GM21447 (cell line): ENCODE measurements around the gene MAP3K13.

Source experiments
- ATAC-seq: cut with Tn5 transposase; IDR thresholded peaks from one replicate; pipeline ENCODE4 v1.9.1; 2021; ENCODE audit not compliant: unreplicated experiment

MAP3K13 gene, protein sequence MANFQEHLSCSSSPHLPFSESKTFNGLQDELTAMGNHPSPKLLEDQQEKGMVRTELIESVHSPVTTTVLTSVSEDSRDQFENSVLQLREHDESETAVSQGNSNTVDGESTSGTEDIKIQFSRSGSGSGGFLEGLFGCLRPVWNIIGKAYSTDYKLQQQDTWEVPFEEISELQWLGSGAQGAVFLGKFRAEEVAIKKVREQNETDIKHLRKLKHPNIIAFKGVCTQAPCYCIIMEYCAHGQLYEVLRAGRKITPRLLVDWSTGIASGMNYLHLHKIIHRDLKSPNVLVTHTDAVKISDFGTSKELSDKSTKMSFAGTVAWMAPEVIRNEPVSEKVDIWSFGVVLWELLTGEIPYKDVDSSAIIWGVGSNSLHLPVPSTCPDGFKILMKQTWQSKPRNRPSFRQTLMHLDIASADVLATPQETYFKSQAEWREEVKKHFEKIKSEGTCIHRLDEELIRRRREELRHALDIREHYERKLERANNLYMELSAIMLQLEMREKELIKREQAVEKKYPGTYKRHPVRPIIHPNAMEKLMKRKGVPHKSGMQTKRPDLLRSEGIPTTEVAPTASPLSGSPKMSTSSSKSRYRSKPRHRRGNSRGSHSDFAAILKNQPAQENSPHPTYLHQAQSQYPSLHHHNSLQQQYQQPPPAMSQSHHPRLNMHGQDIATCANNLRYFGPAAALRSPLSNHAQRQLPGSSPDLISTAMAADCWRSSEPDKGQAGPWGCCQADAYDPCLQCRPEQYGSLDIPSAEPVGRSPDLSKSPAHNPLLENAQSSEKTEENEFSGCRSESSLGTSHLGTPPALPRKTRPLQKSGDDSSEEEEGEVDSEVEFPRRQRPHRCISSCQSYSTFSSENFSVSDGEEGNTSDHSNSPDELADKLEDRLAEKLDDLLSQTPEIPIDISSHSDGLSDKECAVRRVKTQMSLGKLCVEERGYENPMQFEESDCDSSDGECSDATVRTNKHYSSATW

DNA sequence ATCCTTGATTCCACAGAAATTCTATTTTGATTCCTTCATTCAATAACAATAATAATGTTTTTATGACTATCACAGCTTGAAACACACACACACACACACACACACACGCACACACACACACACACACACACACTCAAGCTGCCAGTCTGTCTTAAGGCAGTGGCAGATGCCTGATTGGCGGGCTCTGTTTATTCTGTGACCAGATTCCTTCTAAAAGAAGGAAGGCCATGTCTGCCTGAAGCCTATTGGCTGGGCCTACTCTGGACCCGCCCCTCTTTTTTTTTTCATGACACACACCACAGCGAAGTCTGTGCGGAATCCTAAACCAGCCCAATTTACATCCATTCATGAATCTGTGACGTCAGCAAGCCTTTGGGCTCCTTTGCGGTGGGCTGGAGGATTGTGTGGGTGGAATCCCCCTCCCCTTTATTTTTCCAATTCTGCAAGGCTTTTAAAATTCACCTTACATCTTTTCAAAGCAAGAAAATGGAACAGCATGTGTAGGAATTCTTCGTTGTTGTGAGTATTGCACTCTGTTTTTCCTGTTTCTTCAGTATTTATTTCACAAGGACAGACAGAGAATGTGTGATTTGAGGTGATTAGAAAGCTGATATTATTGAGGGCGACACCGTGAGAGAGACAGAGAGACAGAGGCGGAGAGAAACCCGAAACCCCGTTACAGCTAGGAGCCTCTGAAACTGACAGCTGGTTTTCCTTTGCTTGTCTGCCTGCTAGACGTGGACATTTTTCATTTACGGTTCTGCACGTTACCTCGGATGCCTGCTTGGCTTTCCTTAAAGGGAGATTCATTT, at the start of gene MAP3K13:
TSS of gene MAP3K13 (plus strand) at position 287 of the 812 bp plus-strand sequence. CDS start 65,446 bp downstream, outside the sequence.
- ATAC-seq = peak; percentile 98

DNA sequence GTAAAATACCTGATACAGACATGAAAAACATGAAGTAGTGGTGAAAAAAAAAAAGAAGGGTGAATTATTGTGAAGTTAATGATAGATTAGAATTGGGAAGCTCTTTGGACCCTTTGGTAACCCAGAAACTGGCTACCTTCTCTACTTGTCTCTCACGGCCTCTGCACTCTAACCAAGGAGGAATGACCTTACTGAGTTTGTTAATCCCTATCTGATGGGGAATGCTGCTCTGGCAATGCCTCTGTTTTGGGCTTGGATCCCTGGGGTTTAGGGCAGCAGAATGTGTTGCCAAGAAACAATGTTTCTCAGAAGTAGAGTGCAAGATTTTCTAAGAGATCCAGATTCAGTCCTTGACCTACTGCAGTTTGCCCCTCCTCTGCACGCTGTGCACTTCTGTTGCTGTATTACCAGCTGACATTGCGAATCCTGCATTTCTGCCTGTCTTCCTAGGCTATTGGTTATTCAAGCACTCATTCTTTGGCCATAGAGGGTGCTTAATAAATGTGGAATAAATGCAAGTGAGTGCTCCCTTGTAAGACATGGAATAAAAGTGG, 49.2 kb upstream of the MAP3K13 start:
- no peak for ATAC-seq

DNA sequence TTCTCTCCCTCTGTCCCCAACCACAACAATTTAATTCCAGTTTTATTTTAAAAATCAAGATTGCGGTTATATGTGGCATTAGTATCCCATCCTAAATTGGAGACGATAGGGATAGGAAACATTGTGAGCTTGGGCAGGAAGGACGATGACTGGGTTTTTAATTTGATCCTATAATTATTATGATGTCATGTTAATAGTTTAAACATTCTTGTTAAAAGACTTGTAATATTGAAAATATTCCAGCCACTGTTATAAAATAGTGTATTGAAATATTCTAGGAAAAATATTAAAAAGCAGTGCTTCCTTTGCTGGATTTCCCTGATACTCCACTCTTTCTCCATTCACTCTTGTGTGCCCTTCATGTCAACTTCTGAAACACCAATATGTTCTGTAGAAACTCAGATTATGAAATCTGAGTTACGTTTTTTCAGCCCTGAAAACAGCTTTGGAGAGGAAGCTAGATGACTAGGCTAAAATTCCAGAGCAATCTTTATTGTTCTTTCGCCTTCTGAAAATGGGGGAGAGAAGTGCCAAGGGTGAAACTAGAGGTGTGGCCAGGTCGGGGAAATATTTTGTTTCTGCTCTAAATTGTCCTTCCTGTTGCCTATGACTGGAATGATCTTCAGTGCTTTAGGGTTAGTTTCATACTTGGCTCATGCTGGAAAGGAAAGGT, 46.1 kb upstream of the MAP3K13 start:
- ATAC-seq = no peak

DNA sequence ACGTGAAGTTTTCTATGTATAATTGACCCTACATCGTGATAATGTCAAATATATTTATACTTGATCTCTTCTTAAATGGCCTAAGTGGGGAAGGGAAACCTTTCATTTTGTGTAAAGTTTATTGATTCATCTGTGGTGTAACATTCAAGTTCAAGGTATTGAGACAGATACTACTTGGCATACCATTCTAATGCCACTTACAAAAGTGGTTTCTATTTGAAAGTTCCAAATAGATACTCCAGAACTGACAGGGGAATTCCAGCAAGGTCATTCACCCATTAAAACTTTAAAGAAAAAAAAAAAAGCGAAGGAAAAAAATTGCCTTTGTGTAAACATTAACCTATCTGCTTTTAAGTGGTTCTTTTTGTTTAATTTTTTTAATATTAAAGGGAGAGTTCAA, 45.3 kb upstream of the MAP3K13 start:
- no peak for ATAC-seq

DNA sequence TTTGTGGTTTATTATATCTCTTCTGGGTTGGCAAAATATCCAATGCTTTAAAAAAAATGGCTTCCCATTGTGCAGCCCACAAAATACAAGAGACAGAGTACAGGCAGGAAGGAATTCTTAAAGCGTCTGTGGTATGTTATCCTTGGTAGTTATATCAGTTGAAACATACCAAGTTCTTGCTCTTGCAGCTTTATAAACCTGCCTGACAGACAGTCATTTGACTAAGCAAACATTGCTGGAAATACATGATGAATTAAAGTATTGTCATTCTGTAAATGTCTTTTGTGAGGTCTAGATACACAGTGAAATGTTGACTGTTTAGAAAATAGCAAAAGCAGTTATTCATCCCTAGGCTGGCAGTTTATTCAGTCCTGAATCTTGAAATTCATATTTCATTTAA, 44.8 kb upstream of the MAP3K13 start:
- ATAC-seq = no peak

DNA sequence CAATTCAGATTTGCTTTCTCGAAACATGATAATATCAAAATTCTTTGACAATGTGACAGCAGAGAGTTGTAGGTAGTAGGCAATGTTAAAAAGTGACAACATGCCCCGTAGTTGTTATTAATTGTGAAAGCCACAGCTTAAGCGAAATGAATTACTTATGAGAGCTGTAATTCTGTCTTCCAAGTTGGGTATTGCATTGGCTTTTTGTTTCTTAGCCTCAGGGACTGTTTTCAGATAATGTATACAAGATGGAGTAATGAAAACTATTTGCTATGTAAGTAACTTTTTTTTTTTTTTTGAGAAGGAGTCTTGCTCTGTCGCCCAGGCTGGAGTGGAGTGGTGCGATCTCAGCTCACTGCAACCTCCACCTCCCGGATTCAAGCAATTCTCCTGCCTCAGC, 43.1 kb upstream of the MAP3K13 start:
- ATAC-seq = no peak

DNA sequence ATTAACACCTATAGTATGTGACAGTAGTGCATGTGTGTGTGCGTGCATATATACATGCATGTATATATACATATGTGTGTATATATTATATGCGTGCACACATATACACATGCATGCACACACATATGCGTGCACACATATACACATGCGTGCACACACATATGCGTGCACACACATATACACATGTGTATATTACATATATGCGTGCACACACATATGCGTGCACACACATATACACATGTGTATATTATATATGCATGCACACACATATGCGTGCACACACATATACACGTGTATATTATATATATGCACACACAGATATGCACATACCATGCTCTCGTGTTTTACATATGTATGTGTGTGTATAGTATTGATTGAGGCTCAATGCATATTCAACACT, 42.0 kb upstream of the MAP3K13 start:
- no peak for ATAC-seq

DNA sequence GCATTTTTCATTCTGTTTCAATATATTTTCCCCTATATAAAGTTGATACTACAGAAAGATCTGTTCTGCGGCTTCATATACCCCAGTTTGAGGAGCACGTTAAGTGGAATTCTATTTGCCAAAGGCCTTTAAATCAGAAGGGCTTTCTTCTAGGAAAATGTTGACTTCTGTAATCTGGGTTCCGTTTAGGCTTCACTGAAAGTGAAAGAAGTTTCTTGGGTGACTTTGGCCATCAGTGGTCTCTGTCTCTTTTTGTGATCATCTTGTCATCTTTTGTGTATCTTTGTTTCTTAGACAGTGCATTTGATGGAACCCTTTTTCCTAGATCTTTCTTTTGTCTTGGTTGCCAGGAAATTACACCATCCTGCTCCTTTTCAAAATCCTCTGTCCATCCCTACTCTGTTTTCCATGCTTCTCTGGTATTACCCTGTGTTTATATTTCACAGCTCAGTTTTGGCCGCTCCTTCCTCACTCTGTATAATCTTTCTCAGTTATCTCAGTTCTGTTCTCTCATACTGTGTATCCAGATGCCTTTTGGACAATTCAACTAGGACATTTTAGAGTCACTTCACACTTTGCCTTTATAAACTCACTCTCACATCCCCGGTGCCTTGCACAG, 40.7 kb upstream of the MAP3K13 start:
- no peak for ATAC-seq

DNA sequence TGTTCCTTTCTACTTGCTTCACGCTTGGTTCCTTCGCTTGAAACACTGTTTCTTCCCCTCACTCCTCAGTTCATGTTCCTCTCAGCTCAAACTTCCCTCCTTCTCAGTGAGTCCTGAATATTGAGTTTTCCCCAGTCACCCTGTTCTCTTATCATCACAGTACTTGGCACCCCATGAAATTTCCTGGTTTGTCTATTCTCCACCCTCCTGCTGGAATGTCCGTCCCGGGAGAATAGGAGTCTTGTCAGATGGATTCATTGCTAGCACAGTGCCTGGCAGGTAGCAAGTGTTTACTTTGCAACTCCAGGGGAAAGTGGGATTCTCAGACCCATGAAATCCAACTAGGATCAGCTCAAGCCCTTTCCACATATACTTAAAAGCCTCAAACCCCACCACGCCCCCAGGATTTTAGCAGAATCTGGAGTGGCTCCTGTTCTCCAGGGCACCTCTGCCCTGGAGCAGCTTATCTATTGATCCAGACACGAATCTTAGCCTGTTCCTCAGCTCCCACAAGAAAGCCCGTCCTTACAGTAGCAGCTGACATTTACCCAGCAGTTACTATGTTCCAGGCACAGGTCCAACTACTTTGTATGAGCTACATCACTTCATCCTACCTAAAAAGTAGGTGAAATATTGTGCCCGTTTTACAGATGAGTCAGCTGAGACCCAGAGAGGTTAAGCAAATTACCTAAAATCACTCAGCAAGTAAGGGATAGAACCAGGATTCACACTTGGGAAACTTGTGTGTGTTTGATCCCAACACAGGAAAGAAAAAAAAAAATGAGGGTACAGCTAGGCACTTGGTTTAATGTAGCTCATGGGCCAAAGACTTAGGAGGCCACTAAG, 36.8 kb upstream of the MAP3K13 start:
- ATAC-seq = no peak

DNA sequence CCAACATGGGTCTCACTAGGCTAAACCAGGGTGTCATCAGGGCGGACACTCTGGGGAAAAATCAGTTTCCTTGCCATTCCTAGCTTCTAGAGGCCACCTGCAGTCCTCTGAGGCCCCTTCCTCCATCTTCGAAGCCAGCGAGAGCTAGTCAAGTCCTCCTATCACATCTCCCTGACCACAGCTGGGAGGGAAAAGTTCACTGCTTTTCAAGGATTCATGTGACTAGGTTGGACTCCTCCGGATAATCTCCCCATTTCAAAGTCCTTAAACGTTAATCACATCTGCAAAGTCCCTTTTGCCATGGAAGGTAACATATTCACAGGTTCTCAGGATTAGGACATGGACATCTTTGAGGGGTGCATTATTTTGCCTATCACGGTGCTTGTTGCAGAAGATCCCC, 35.9 kb upstream of the MAP3K13 start:
- ATAC-seq = no peak

DNA sequence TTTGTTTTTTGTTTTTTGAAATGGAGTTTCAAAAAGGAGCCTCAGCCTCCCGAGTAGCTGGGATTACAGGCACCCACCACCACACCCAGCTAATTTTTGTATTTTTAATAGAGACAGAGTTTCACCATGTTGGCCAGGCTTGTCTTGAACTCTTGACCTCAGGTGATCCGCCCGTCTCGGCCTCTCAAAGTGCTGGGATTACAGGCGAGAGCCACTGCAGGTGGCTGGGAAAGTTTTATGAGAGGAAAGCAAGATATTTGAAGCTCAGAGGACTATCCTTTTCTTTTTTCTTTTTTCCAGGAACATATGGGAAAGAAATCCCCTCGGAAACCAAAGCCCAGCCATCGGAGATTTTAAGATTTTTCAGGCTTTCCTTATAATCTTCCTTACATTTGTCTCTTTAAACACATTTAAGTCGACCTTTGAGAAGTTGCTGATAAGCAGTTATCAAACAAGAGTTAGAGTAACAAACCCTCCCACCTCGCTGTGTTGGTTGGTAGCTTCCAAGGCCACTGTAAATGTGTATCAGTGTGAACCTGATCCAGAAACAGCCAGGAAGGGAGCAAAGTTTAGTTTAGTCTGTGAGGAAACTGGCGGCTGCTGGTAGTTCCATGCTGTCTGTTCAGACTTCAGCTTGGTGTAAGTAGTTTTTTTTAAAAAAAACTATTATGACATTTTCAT, 34.5 kb upstream of the MAP3K13 start:
- ATAC-seq = no peak

DNA sequence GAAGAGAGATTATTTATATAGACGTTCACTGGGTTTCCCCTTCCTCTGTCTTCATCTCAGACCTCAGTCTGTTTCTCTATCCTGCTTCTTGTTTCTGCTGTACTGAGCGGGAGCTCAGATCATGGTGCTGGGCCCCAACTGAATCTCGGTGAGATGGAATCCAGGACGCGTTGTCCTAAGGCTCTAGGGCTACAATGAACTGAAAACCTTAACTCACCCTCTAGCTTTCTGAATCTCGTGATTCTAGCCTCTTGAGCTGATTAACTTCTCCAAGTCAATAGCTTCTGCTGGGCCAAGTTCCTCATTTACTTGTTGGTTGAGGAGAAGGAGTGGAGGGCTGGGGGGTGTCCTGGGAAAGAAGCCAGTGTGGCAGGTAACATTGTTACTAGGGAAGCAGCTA, 32.7 kb upstream of the MAP3K13 start:
- no peak for ATAC-seq

DNA sequence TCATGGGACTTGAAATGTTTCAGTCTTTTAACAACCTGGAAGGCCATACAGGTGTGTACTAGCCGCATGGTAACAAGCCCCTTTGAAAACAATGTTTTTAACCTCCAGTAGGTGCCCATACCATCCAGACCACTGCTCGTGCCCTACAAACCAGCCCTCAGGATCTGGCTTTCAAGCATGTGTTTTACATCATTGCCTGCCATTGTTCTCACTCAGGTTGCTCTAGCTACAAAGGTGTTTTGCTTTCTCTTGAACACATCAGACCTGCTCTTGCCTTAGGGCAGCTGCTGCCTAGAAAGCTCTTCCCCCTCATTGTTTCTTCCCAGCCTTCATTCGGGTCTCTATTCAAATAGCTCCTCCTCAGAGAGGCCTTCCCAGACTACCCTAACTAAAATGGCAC, 32.3 kb upstream of the MAP3K13 start:
- ATAC-seq = no peak

DNA sequence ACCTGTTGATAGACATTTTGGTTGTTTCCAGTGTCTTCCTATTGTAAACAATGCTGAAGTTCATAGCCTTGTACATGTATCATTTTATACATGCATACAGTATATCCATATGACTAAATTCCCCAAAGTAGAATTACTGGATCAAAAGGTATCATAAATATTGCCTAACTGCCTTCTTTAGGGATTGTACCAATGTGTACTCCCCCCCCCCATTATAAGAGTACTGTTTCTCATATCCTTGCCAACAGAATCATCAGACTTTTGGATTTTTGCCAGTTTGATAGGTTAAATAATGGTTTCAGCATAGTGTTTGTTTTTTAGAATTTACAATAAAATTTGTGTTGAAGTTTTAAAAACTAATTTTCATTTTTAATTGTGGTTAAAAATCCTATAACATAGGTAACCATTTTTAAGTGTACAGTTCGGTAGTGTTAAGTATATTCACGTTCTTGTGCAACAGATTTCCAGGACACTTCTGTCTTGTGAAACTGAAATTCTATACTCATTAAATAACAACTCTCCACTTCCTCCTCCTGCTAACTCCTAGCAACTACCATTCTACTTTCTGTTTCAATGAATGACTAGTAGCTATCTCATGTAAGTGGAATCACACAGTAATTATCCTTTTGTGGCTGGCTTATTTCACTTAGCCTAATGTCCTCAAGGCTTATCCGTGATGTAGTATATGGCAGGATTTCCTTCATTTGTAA, 30.8 kb upstream of the MAP3K13 start:
- ATAC-seq = peak; percentile 100

DNA sequence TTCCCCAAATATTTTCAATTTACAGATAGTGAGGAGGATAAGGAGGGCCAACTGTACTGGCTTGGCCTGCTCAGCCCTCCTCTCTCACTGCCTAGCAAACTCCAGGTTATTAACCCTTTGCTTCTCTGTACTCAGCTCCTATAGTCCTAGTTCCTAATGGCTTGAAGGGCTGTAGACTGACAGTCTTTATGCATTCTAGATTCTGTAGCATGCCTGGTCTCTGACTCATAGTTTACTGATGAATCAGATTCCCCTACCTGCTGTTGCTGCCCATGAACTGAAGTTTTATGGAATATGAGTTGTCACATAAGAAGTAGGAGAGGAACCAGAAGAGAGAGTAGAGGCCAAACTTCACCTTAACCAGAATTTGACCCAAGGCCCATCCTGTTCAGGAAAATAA, 27.1 kb upstream of the MAP3K13 start:
- no peak for ATAC-seq

DNA sequence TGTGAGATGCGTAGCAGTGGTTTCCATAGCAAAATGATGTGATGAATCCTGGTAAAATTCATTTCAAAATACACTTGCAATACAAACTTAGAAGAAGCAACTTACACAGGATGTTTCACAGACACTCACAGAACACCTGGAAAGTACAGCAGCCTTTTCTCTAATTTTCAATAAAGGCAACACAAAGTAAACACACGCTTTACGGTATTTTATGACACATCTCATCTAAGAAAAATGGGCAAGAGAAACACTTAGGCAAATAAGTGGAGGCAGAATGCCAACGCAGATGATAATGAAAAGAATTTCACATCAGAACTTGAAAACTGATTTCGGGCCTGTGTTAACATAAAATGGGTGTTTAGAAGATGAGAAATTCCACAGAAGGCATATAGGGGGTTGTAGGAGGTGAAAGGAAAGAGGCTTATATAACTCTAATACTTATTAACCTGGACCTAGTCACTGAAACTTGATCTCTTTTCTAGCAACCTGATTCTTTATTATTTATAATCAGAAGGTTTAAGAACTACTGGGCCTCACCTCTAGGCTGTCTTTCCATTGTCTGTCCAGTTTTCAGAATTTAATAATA, 25.6 kb upstream of the MAP3K13 start:
- ATAC-seq = no peak

DNA sequence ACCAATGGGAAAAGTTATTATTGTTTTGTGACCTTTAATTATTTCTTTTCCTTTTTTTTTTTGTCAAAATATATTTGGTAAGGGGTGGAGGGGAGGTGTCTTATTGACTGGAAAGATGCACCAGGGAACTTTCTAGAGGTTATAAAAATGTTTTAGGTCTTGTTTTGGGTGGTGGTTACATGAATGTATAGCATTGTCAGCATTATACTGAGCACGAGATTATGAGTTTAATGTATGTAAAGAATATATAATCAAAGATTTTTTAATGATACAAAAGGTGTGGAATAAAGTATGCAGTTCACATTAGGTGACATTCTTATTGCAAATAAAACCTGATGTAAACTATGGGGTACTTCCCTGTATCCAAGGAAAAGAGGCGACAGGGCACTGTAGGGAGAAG, 23.0 kb upstream of the MAP3K13 start:
- ATAC-seq = no peak
